Measurements from ENCODE around the gene ITGB1.

GRCh38 chr10:32930036-32930435 is 28.0 kb downstream of the ITGB1 start:
- no peak for TF ChIP-seq CTCF (conservative IDR thresholded peaks at IDR 0.05)
- TF ChIP-seq EZH2 (IDR thresholded peaks at IDR 0.05; ENCODE audit: low read depth): no peak
